Neural cell (in vitro differentiated cells): ENCODE measurements around the gene RIC3. TPM values are rescaled to one million over a fixed set of nuclear protein-coding genes. Genes with fewer than 3 reads are reported as not detected.

Experiments
- H2AFZ ChIP-seq: fragments of 200-600, 300-800 bp; sonication (generic), shearing (Covaris generic); 2 replicates; pipeline ENCODE4 v1.6.0; 2014; ENCODE audit warnings: low read depth, mild to moderate bottlenecking, antibody characterized with exemption, low read length, moderate library complexity
- H3F3A ChIP-seq: fragments of 200-600 bp; shearing (Covaris generic); 2 replicates; pipeline ENCODE4 v1.6.1; 2016; ENCODE audit warnings: mild to moderate bottlenecking, moderate library complexity, mixed read lengths, antibody characterized with exemption, low read length; ENCODE audit not compliant: insufficient read depth, poor library complexity, severe bottlenecking
- H3K27ac ChIP-seq: fragments of 200-600, 300-800 bp; sonication (generic), shearing (Covaris generic); 2 replicates; pipeline ENCODE4 v1.5.1; 2014; ENCODE audit warnings: mild to moderate bottlenecking, low read length, moderate library complexity
- H3K27me3 ChIP-seq: fragments of 300-800, 200-600 bp; sonication (generic), shearing (Covaris generic); 2 replicates; pipeline ENCODE4 v1.6.0; 2014; ENCODE audit warnings: mild to moderate bottlenecking, low read depth, low read length, moderate library complexity; ENCODE audit not compliant: insufficient read depth
- H3K36me3 ChIP-seq: fragments of 300-800, 200-600 bp; sonication (generic), shearing (Covaris generic); 2 replicates; pipeline ENCODE4 v1.5.1; 2014; ENCODE audit warnings: mild to moderate bottlenecking, antibody characterized with exemption, low read length, moderate library complexity; ENCODE audit not compliant: insufficient read depth
- H3K4me2 ChIP-seq: fragments of 300-800, 200-600 bp; sonication (generic), shearing (Covaris generic); 2 replicates; pipeline ENCODE4 v1.6.0; 2014; ENCODE audit warnings: mild to moderate bottlenecking, low read length
- H3K4me3 ChIP-seq: fragments of 300-800, 200-600 bp; sonication (generic), shearing (Covaris generic); 2 replicates; pipeline ENCODE4 v1.5.1; 2014; ENCODE audit warnings: mild to moderate bottlenecking, low read length, moderate library complexity
- H3K79me2 ChIP-seq: fragments of 200-600 bp; shearing (Covaris generic); replicated peaks from 2 replicates; pipeline ENCODE4 v1.6.0; 2014; ENCODE audit warnings: mild to moderate bottlenecking, low read length, moderate library complexity; ENCODE audit not compliant: insufficient read depth
- H3K9ac ChIP-seq: fragments of 300-800, 200-600 bp; sonication (generic), shearing (Covaris generic); 2 replicates; pipeline ENCODE4 v1.6.1; 2016; ENCODE audit warnings: mild to moderate bottlenecking, low read length, mixed read lengths
- H3K9me2 ChIP-seq: fragments of 200-600 bp; shearing (Covaris generic); 2 replicates; pipeline ENCODE4 v1.6.1; 2016; ENCODE audit warnings: mild to moderate bottlenecking, low read length, mixed read lengths; ENCODE audit not compliant: insufficient read depth
- H3K9me3 ChIP-seq: fragments of 200-600, 300-800 bp; sonication (generic), shearing (Covaris generic); 2 replicates; pipeline ENCODE4 v1.6.1; 2016; ENCODE audit warnings: mild to moderate bottlenecking, mixed run types, low read length, moderate library complexity, mixed read lengths
- H4K20me1 ChIP-seq: fragments of 200-600 bp; shearing (Covaris generic); 2 replicates; pipeline ENCODE4 v1.6.1; 2016; ENCODE audit warnings: mild to moderate bottlenecking, mixed run types; ENCODE audit not compliant: insufficient read depth
- CTCF ChIP-seq: fragments of 450-650 bp; IDR thresholded peaks from 2 replicates; pipeline ENCODE4 v1.5.1; 2014; ENCODE audit warnings: antibody characterized with exemption, mild to moderate bottlenecking, moderate library complexity; ENCODE audit not compliant: poor library complexity, severe bottlenecking
- EP300 ChIP-seq: fragments of 450-650 bp; conservative IDR thresholded peaks from 2 replicates; pipeline ENCODE4 v1.6.1; 2014; ENCODE audit warnings: antibody characterized with exemption, mild to moderate bottlenecking, moderate library complexity; ENCODE audit not compliant: poor library complexity, severe bottlenecking
- EZH2 ChIP-seq: fragments of 200-600, 300-800 bp; shearing (Covaris generic), sonication (generic); IDR thresholded peaks from 2 replicates; pipeline ENCODE4 v1.6.1; 2014; ENCODE audit warnings: antibody characterized with exemption, low read length, borderline replicate concordance, mild to moderate bottlenecking; ENCODE audit not compliant: insufficient read depth, poor library complexity, severe bottlenecking
- MXI1 ChIP-seq: fragments of 450-650 bp; conservative IDR thresholded peaks from 2 replicates; pipeline ENCODE4 v1.6.1; 2014; ENCODE audit warnings: antibody characterized with exemption, mild to moderate bottlenecking; ENCODE audit not compliant: poor library complexity, severe bottlenecking
- POLR2AphosphoS5 ChIP-seq: IDR thresholded peaks from 2 replicates; pipeline ENCODE4 v1.6.1; 2012
- RAD21 ChIP-seq: fragments of 450-650 bp; conservative IDR thresholded peaks from 2 replicates; pipeline ENCODE4 v1.6.1; 2014; ENCODE audit warnings: antibody characterized with exemption, mild to moderate bottlenecking, moderate library complexity
- SMC3 ChIP-seq: fragments of 450-650 bp; conservative IDR thresholded peaks from 2 replicates; pipeline ENCODE4 v1.6.1; 2014; ENCODE audit warnings: antibody characterized with exemption, mild to moderate bottlenecking, moderate library complexity; ENCODE audit not compliant: poor library complexity
- TAF1 ChIP-seq: IDR thresholded peaks from 2 replicates; pipeline ENCODE4 v1.6.1; 2012; ENCODE audit warnings: low read depth
- polyA plus RNA-seq: library from polyadenylated mRNA; depleted of rRNA; stranded (reverse); fragments of >200 nt; gene quantifications from 2 replicates; pipeline ENCODE4 v1.2.3, GENCODE V29; 2014
- TF ChIP-seq, protein P1 (sequence below): IDR thresholded peaks from 2 replicates; pipeline ENCODE4 v1.6.1; 2012; ENCODE audit warnings: borderline replicate concordance

Gene RIC3
- polyA plus RNA-seq, 1 donor from 2014 or later: 94.5 TPM

- H3K9me3 ChIP-seq: no peaks in the 10 kb centered on the region
- TF ChIP-seq POLR2AphosphoS5 (no peak), EP300 (no peak), RAD21 (no peak), CTCF (no peak), SMC3 (no peak), EZH2 (no peak), TAF1 (no peak), MXI1 (no peak)
- TF ChIP-seq, protein P1, sequence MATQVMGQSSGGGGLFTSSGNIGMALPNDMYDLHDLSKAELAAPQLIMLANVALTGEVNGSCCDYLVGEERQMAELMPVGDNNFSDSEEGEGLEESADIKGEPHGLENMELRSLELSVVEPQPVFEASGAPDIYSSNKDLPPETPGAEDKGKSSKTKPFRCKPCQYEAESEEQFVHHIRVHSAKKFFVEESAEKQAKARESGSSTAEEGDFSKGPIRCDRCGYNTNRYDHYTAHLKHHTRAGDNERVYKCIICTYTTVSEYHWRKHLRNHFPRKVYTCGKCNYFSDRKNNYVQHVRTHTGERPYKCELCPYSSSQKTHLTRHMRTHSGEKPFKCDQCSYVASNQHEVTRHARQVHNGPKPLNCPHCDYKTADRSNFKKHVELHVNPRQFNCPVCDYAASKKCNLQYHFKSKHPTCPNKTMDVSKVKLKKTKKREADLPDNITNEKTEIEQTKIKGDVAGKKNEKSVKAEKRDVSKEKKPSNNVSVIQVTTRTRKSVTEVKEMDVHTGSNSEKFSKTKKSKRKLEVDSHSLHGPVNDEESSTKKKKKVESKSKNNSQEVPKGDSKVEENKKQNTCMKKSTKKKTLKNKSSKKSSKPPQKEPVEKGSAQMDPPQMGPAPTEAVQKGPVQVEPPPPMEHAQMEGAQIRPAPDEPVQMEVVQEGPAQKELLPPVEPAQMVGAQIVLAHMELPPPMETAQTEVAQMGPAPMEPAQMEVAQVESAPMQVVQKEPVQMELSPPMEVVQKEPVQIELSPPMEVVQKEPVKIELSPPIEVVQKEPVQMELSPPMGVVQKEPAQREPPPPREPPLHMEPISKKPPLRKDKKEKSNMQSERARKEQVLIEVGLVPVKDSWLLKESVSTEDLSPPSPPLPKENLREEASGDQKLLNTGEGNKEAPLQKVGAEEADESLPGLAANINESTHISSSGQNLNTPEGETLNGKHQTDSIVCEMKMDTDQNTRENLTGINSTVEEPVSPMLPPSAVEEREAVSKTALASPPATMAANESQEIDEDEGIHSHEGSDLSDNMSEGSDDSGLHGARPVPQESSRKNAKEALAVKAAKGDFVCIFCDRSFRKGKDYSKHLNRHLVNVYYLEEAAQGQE: no peak
- H3K4me3 ChIP-seq: no peak overlapping the region
- H3F3A ChIP-seq: no peaks in the 10 kb centered on the region
- H3K79me2 ChIP-seq: no peaks in the 10 kb centered on the region
- H3K27ac ChIP-seq: no peak overlapping the region
- H4K20me1 ChIP-seq: no peaks in the 10 kb centered on the region
- no peak overlapping the region for H3K9ac ChIP-seq
- H3K27me3 ChIP-seq: no peaks in the 10 kb centered on the region
- no peaks in the 10 kb centered on the region for H3K36me3 ChIP-seq
- H2AFZ ChIP-seq: no peak overlapping the region
- H3K4me2 ChIP-seq: no peak overlapping the region
- H3K9me2 ChIP-seq: no peaks in the 10 kb centered on the region
These were observed 109.2 kb downstream of the RIC3 start for GRCh38 chr11:8059571-8060011.

DNA sequence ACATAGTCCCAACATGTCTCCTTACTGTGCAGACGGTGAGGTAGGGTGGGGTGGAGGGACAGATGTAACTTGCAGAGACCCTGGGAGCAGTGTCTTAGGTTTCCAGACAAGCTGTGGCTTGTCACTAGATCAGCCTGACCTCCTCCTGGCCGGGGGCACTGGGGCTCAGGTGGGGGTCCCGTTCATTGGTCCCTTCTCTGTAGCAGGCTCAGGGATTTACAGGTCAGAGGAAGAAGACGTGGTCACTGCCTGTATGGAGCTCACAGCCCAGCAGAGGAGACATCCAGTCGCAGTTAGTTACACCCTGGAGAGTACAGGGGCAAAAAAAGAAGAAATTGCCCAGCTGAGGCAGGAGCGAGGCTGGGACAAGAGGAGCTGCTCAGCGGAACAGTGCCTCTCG is 109.8 kb downstream of the RIC3 start:
- H3K27ac ChIP-seq: no peak overlapping the region
- H3K27me3 ChIP-seq: no peaks in the 10 kb centered on the region
- no peaks in the 10 kb centered on the region for H4K20me1 ChIP-seq
- H3K4me2 ChIP-seq: no peak overlapping the region
- H3F3A ChIP-seq: no peaks in the 10 kb centered on the region
- no peaks in the 10 kb centered on the region for H3K36me3 ChIP-seq
- TF ChIP-seq RAD21 (no peak), CTCF (no peak), SMC3 (no peak), POLR2AphosphoS5 (no peak), TAF1 (no peak), MXI1 (no peak), EZH2 (no peak), EP300 (no peak)
- TF ChIP-seq, protein P1: no peak
- no peaks in the 10 kb centered on the region for H3K9me2 ChIP-seq
- H3K9me3 ChIP-seq: no peaks in the 10 kb centered on the region
- no peak overlapping the region for H3K4me3 ChIP-seq
- H3K79me2 ChIP-seq: no peaks in the 10 kb centered on the region
- H3K9ac ChIP-seq: no peak overlapping the region
- no peak overlapping the region for H2AFZ ChIP-seq
